Bronchial epithelial cell (primary cell): ENCODE measurements around the gene EPHB1. TPM values are rescaled to one million over a fixed set of nuclear protein-coding genes. Genes with fewer than 3 reads are reported as not detected.

Source experiments
- DNase-seq: peaks from one replicate; pipeline ENCODE4 v3.0.0-alpha.2; 2010; ENCODE audit warnings: low read depth
- FAIRE-seq: peaks from 2 replicates; lab custom pipeline; 2011; peaks lifted over from hg19 to GRCh38; lab: Jason Lieb, UNC
- H3K27me3 ChIP-seq: 2 replicates; pipeline ENCODE4 v1.5.1; 2011; ENCODE audit warnings: low read length; ENCODE audit not compliant: control insufficient read depth, insufficient read depth
- H3K36me3 ChIP-seq: 2 replicates; pipeline ENCODE4 v1.5.1; 2011; ENCODE audit warnings: low read length; ENCODE audit not compliant: control insufficient read depth, insufficient read depth
- H3K4me3 ChIP-seq: 2 replicates; pipeline ENCODE4 v1.5.1; 2011; ENCODE audit warnings: mild to moderate bottlenecking, low read depth, low read length, control low read depth
- CTCF ChIP-seq: IDR thresholded peaks from 2 replicates; pipeline ENCODE4 v1.5.1; 2011; ENCODE audit warnings: mild to moderate bottlenecking, moderate library complexity, low read length, control low read depth, inconsistent platforms; ENCODE audit not compliant: insufficient read depth, severe bottlenecking
- total RNA-seq: library from RNA; depleted of rRNA; stranded (reverse); fragments of >200 nt; gene quantifications from 2 replicates; pipeline ENCODE4 v1.2.1, GENCODE V29; 2014

EPHB1 gene
- total RNA-seq, 1 donor from 2014 or later, result under 0.01 TPM

- Histone ChIP-seq H3K27me3 (no peaks in the 10 kb centered on the region), H3K36me3 (no peaks in the 10 kb centered on the region), H3K4me3 (no peak overlapping the region)
- FAIRE-seq, result no peak
- DNase-seq, result no peak
- no peak for TF ChIP-seq CTCF
Measured at GRCh38 chr3:135268941-135269532, 474.0 kb downstream of the EPHB1 start.

- Histone ChIP-seq H3K4me3 (no peak overlapping the region), H3K36me3 (no peaks in the 10 kb centered on the region), H3K27me3 (no peaks in the 10 kb centered on the region)
- FAIRE-seq (no peak), DNase-seq (no peak)
- no peak for TF ChIP-seq CTCF
Measured at GRCh38 chr3:135271177-135272025, 476.3 kb downstream of the EPHB1 start.

GRCh38 chr3:135272026-135272669 is 477.1 kb downstream of the EPHB1 start:
- no peaks in the 10 kb centered on the region for H3K36me3 ChIP-seq
- no peak for DNase-seq
- no peak for FAIRE-seq
- no peak for TF ChIP-seq CTCF
- H3K27me3 ChIP-seq, result no peaks in the 10 kb centered on the region
- no peak overlapping the region for H3K4me3 ChIP-seq

- FAIRE-seq (no peak), DNase-seq (no peak)
- no peaks in the 10 kb centered on the region for H3K36me3 ChIP-seq
- no peak for TF ChIP-seq CTCF
- no peaks in the 10 kb centered on the region for H3K27me3 ChIP-seq
- no peak overlapping the region for H3K4me3 ChIP-seq
Measured at GRCh38 chr3:135292162-135292561, 497.1 kb downstream of the EPHB1 start.

GRCh38 chr3:135301670-135302069 is 506.6 kb downstream of the EPHB1 start:
- FAIRE-seq, result no peak
- H3K27me3 ChIP-seq, result no peaks in the 10 kb centered on the region
- no peak overlapping the region for H3K4me3 ChIP-seq
- no peak for DNase-seq
- H3K36me3 ChIP-seq, result no peaks in the 10 kb centered on the region
- TF ChIP-seq CTCF, result no peak
